C4-2B (cell line): ENCODE data around the gene ADARB2.

Source experiments
- ZFX ChIP-seq: fragments of 450-650 bp; IDR thresholded peaks from 2 replicates; pipeline ENCODE4 v1.6.1; 2017
- TF ChIP-seq, protein P1 (sequence below): fragments of 450-650 bp; conservative IDR thresholded peaks from 2 replicates; pipeline ENCODE4 v1.5.1; 2017; ENCODE audit warnings: mild to moderate bottlenecking

DNA sequence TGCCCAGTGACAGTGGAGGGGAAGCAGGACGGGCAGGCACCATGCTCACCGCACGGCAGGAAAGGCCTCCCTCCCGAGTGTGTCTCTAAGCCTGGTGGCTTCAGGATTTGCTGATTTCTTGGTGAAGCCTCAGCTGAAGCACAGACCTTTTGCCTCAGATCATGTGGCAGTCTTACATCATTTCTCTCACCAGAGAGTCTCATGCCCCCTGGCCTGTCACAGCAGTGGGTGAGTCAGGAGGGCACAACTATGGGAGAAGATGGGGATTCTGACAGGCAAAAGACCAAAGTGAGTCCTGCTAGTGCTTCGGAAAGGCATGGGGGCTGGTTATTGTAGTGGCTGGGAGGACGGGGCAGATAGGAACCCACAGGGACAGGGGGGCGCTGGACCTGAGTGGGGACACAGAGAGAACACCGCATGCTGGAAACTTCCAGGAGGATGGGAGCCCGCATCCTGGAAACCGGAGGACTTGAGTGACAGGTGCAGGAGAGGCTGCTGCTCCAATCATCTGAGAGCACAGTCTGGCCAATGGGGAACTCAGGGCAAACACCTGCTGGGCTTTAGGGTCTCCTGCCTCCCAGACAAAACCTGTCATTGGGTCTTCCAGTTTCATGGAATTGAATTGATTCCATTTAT is 166.8 kb downstream of the ADARB2 start:
- TF ChIP-seq, protein P1, sequence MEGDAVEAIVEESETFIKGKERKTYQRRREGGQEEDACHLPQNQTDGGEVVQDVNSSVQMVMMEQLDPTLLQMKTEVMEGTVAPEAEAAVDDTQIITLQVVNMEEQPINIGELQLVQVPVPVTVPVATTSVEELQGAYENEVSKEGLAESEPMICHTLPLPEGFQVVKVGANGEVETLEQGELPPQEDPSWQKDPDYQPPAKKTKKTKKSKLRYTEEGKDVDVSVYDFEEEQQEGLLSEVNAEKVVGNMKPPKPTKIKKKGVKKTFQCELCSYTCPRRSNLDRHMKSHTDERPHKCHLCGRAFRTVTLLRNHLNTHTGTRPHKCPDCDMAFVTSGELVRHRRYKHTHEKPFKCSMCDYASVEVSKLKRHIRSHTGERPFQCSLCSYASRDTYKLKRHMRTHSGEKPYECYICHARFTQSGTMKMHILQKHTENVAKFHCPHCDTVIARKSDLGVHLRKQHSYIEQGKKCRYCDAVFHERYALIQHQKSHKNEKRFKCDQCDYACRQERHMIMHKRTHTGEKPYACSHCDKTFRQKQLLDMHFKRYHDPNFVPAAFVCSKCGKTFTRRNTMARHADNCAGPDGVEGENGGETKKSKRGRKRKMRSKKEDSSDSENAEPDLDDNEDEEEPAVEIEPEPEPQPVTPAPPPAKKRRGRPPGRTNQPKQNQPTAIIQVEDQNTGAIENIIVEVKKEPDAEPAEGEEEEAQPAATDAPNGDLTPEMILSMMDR, result no peak
- no peak for TF ChIP-seq ZFX
